Gastroesophageal sphincter (tissue), 3 donors: ENCODE data around the gene ENTHD1.

Source experiments
- EP300 ChIP-seq: sonication (generic); formaldehyde crosslinking; IDR thresholded peaks from one replicate; pipeline ENCODE4 v1.6.1; 2017; ENCODE audit warnings: antibody characterized with exemption, mild to moderate bottlenecking
- POLR2A ChIP-seq, 2 donors: fragments of 450-650 bp; IDR thresholded peaks; one replicate each; pipeline ENCODE4 v1.6.1; 2017; ENCODE audit warnings: antibody characterized with exemption in 2 of 2, mild to moderate bottlenecking in 2 of 2, moderate library complexity in 1 of 2
- TF ChIP-seq, protein P1 (sequence below), 4 experiments: fragments of 200-600 bp in 2 of 4; fragments of 450-650 bp in 2 of 4; sonication (generic) in 1 of 4; IDR thresholded peaks; one replicate each; pipeline ENCODE4 v1.5.1; 2017 to 2019; ENCODE audit warnings: antibody characterized with exemption in 4 of 4, mild to moderate bottlenecking in 2 of 4, moderate library complexity in 2 of 4

DNA sequence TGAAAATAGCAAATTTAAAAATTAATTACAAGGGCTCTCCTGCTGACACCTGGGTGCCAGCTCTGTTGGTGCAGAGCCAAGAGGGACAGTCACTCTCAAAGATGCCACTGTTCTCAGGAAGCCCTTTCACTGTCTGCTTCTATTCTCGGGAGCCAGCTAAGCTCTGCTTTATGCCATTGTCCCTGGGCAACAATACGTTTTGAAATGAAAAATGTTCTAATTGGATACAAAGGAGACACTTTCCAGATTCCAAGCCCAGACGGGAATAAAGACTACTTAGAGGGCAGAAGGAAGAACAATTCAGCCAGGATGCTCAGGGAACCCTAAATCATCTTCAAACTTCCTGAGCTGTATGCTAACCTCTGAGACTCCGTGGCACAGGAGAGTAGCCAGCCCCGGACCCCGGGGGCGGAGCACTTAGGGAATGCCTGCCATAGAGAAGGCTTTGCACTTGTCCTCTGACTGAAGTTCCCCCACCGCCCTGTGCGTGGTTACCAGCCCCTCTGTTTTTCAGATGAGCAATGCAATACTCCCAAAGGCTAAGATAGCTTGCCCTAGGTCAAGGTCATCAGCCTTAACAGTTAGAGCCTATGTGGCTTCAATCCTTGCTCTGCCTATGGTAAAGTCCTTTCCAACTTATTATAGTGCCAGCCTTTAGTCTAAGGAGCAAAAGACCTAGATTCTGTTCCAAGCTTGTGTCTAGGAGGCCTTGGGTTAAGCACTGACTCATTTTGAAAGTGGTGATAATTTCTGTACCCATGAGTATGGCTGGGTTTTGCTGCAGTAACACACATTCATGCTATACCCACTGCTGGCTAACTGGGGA lies 172.1 kb downstream of the ENTHD1 start:
- TF ChIP-seq POLR2A (IDR thresholded peaks at IDR 0.05) (no peak), EP300 (no peak)
- TF ChIP-seq, protein P1, sequence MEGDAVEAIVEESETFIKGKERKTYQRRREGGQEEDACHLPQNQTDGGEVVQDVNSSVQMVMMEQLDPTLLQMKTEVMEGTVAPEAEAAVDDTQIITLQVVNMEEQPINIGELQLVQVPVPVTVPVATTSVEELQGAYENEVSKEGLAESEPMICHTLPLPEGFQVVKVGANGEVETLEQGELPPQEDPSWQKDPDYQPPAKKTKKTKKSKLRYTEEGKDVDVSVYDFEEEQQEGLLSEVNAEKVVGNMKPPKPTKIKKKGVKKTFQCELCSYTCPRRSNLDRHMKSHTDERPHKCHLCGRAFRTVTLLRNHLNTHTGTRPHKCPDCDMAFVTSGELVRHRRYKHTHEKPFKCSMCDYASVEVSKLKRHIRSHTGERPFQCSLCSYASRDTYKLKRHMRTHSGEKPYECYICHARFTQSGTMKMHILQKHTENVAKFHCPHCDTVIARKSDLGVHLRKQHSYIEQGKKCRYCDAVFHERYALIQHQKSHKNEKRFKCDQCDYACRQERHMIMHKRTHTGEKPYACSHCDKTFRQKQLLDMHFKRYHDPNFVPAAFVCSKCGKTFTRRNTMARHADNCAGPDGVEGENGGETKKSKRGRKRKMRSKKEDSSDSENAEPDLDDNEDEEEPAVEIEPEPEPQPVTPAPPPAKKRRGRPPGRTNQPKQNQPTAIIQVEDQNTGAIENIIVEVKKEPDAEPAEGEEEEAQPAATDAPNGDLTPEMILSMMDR (IDR thresholded peaks at IDR 0.05): no peak
